ENCODE measurements around the gene DISP3. TPM values are rescaled to one million over a fixed set of nuclear protein-coding genes. Genes with fewer than 3 reads are reported as not detected.

DISP3 gene
- polyA plus RNA-seq, 3 donors, result 0.01 TPM; not detected in 2

- Histone ChIP-seq H3K4me2 (replicated peaks; ENCODE audit: extremely low read depth, low read length, poor library complexity, severe bottlenecking) (no peak overlapping the region), H3K9ac (ENCODE audit: insufficient read depth, low read length, poor library complexity, severe bottlenecking) (no peak overlapping the region), H3K79me2 (ENCODE audit: insufficient read depth, low read length) (no peaks in the 10 kb centered on the region), H2AFZ (ENCODE audit: insufficient read depth, low read depth, low read length, poor library complexity, severe bottlenecking) (no peak overlapping the region), H3K4me3 (replicated peaks in 1 of 3; ENCODE audit: low read depth in 2 of 3, low read length in 3 of 3) (no peak overlapping the region), H3K4me1 (ENCODE audit: control insufficient read depth in 1 of 2, insufficient read depth in 2 of 2, low read length in 2 of 2) (no peaks in the 10 kb centered on the region), H3K36me3 (replicated peaks in 1 of 2; ENCODE audit: control insufficient read depth in 1 of 2, insufficient read depth in 2 of 2, low read length in 2 of 2) (no peaks in the 10 kb centered on the region), H4K20me1 (ENCODE audit: insufficient read depth, low read length) (no peaks in the 10 kb centered on the region), H3K27me3 (ENCODE audit: control insufficient read depth in 2 of 2, insufficient read depth in 2 of 2, low read length in 2 of 2) (no peaks in the 10 kb centered on the region), H3K27ac (ENCODE audit: low read depth in 1 of 2, low read length in 2 of 2) (no peak overlapping the region), H3K9me3 (replicated peaks in 1 of 2; ENCODE audit: control insufficient read depth in 1 of 2, insufficient read depth in 1 of 2, low read length in 2 of 2) (no peaks in the 10 kb centered on the region)
- intact Hi-C loops (cut with micrococcal nuclease), result no loop called here
- DNase-seq, result no peak
- Mint-ChIP-seq H3K9me3 (no peaks in the 10 kb centered on the region), H3K36me3 (no peaks in the 10 kb centered on the region), H3K4me3 (no peak overlapping the region), H3K27ac (peak overlapping the region in 1 of 7 donors; percentile 35), H3K4me1 (no peaks in the 10 kb centered on the region), H3K27me3 (ENCODE audit: low read depth in 3 of 3) (peaks cover 0 to 2% (median 1%) of the 10 kb centered on the region in 3 donors)
- 83% methylated on average over 13 of the region's 19 CpGs for WGBS (ENCODE audit: insufficient coverage)
- no peak for TF ChIP-seq CTCF (IDR thresholded peaks at IDR 0.05)
Measured at GRCh38 chr1:11531314-11531870, 52.4 kb downstream of the DISP3 start.

DNA sequence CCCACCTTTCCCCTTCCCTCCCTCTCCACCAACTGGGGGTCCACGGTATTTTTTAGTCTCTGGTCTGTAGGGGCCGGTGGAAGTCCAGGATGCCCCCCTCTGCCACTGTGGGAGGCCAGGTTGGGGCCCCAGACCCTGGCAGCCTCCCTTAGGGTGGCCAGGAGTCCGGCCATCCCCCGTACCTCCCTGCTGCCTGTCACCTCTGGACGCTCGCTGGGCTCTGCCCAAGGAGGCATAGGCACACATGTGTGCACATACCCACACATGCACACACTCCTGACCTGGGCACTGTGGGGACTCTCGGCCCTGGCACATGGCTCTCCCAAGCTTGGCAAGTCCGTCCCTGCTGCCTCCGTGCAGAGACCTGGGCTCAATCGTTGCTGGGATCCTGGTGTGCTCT lies 53.0 kb downstream of the DISP3 start:
- Mint-ChIP-seq H3K27me3 (ENCODE audit: low read depth in 3 of 3) (peaks cover 0 to 2% (median 1%) of the 10 kb centered on the region in 3 donors), H3K36me3 (no peaks in the 10 kb centered on the region), H3K4me1 (no peaks in the 10 kb centered on the region), H3K4me3 (no peak overlapping the region), H3K27ac (no peak overlapping the region), H3K9me3 (no peaks in the 10 kb centered on the region)
- Histone ChIP-seq H3K36me3 (replicated peaks in 1 of 2; ENCODE audit: control insufficient read depth in 1 of 2, insufficient read depth in 2 of 2, low read length in 2 of 2) (no peaks in the 10 kb centered on the region), H3K27ac (ENCODE audit: low read depth in 1 of 2, low read length in 2 of 2) (no peak overlapping the region), H3K4me3 (replicated peaks in 1 of 3; ENCODE audit: low read depth in 2 of 3, low read length in 3 of 3) (no peak overlapping the region), H3K9me3 (replicated peaks in 1 of 2; ENCODE audit: control insufficient read depth in 1 of 2, insufficient read depth in 1 of 2, low read length in 2 of 2) (no peaks in the 10 kb centered on the region), H3K4me2 (replicated peaks; ENCODE audit: extremely low read depth, low read length, poor library complexity, severe bottlenecking) (no peak overlapping the region), H3K79me2 (ENCODE audit: insufficient read depth, low read length) (no peaks in the 10 kb centered on the region), H2AFZ (ENCODE audit: insufficient read depth, low read depth, low read length, poor library complexity, severe bottlenecking) (no peak overlapping the region), H3K9ac (ENCODE audit: insufficient read depth, low read length, poor library complexity, severe bottlenecking) (no peak overlapping the region), H3K4me1 (ENCODE audit: control insufficient read depth in 1 of 2, insufficient read depth in 2 of 2, low read length in 2 of 2) (no peaks in the 10 kb centered on the region), H4K20me1 (ENCODE audit: insufficient read depth, low read length) (no peaks in the 10 kb centered on the region), H3K27me3 (ENCODE audit: control insufficient read depth in 2 of 2, insufficient read depth in 2 of 2, low read length in 2 of 2) (no peaks in the 10 kb centered on the region)
- TF ChIP-seq CTCF (IDR thresholded peaks at IDR 0.05), result no peak
- intact Hi-C loops (cut with micrococcal nuclease), result no loop called here
- WGBS (ENCODE audit: insufficient coverage), result 87% methylated on average over 10 of the region's 10 CpGs
- DNase-seq, result no peak
